ENCODE results near the gene LRRC28. TPM values are rescaled to one million over a fixed set of nuclear protein-coding genes. Genes with fewer than 3 reads are reported as not detected.

Gene LRRC28
- total RNA-seq, 4 donors from 2014 or later, result 15.7 to 39.9 (median 24.7) TPM

- H3K4me1 ChIP-seq, result no peaks in the 10 kb centered on the region
- DNase-seq (ENCODE audit: extremely low spot score), result no peak
- no peak overlapping the region for H3K4me3 ChIP-seq
- no peaks in the 10 kb centered on the region for H3K27me3 ChIP-seq
- H3K9me3 ChIP-seq, result no peaks in the 10 kb centered on the region
- TF ChIP-seq POLR2AphosphoS5 (IDR thresholded peaks at IDR 0.05) (no peak), EP300 (IDR thresholded peaks at IDR 0.05) (no peak), POLR2A (IDR thresholded peaks at IDR 0.05; ENCODE audit: low read depth) (no peak)
- TF ChIP-seq, protein P1, sequence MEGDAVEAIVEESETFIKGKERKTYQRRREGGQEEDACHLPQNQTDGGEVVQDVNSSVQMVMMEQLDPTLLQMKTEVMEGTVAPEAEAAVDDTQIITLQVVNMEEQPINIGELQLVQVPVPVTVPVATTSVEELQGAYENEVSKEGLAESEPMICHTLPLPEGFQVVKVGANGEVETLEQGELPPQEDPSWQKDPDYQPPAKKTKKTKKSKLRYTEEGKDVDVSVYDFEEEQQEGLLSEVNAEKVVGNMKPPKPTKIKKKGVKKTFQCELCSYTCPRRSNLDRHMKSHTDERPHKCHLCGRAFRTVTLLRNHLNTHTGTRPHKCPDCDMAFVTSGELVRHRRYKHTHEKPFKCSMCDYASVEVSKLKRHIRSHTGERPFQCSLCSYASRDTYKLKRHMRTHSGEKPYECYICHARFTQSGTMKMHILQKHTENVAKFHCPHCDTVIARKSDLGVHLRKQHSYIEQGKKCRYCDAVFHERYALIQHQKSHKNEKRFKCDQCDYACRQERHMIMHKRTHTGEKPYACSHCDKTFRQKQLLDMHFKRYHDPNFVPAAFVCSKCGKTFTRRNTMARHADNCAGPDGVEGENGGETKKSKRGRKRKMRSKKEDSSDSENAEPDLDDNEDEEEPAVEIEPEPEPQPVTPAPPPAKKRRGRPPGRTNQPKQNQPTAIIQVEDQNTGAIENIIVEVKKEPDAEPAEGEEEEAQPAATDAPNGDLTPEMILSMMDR (IDR thresholded peaks at IDR 0.05), result no peak
- WGBS, result 98% methylated on average over 3 of the region's 3 CpGs
- intact Hi-C loops (cut with DNase I), result no loop called here
- H3K36me3 ChIP-seq, result peaks cover 0 to 14% (median 2%) of the 10 kb centered on the region in 4 donors
- H3K27ac ChIP-seq (replicated peaks in 1 of 4), result no peak overlapping the region
These were observed 14.3 kb downstream of the LRRC28 start for GRCh38 chr15:99265541-99266070.

- H3K4me3 ChIP-seq, result no peak overlapping the region
- no peaks in the 10 kb centered on the region for H3K9me3 ChIP-seq
- H3K27ac ChIP-seq (replicated peaks in 1 of 4), result no peak overlapping the region
- TF ChIP-seq, protein P1 (IDR thresholded peaks at IDR 0.05), result no peak
- TF ChIP-seq POLR2A (IDR thresholded peaks at IDR 0.05; ENCODE audit: low read depth) (no peak), POLR2AphosphoS5 (IDR thresholded peaks at IDR 0.05) (no peak), EP300 (IDR thresholded peaks at IDR 0.05) (no peak)
- intact Hi-C loops (cut with DNase I), result no loop called here
- DNase-seq (ENCODE audit: extremely low spot score), result no peak
- 89% methylated on average over 3 of the region's 3 CpGs for WGBS
- H3K27me3 ChIP-seq, result no peaks in the 10 kb centered on the region
- H3K4me1 ChIP-seq, result no peaks in the 10 kb centered on the region
- no peaks in the 10 kb centered on the region for H3K36me3 ChIP-seq
These were observed 16.7 kb downstream of the LRRC28 start for GRCh38 chr15:99267957-99268356.

- Histone ChIP-seq H3K4me1 (no peaks in the 10 kb centered on the region), H3K36me3 (no peaks in the 10 kb centered on the region), H3K9me3 (no peaks in the 10 kb centered on the region), H3K27ac (replicated peaks in 1 of 4) (no peak overlapping the region), H3K4me3 (no peak overlapping the region), H3K27me3 (no peaks in the 10 kb centered on the region)
- no peak for DNase-seq (ENCODE audit: extremely low spot score)
- WGBS, result 90% methylated on average over 5 of the region's 5 CpGs
- TF ChIP-seq POLR2AphosphoS5 (IDR thresholded peaks at IDR 0.05) (no peak), EP300 (IDR thresholded peaks at IDR 0.05) (no peak), POLR2A (IDR thresholded peaks at IDR 0.05; ENCODE audit: low read depth) (no peak)
- TF ChIP-seq, protein P1 (IDR thresholded peaks at IDR 0.05), result no peak
- intact Hi-C loops (cut with DNase I), result no loop called here
These were observed 17.1 kb downstream of the LRRC28 start for GRCh38 chr15:99268431-99268830.

DNA sequence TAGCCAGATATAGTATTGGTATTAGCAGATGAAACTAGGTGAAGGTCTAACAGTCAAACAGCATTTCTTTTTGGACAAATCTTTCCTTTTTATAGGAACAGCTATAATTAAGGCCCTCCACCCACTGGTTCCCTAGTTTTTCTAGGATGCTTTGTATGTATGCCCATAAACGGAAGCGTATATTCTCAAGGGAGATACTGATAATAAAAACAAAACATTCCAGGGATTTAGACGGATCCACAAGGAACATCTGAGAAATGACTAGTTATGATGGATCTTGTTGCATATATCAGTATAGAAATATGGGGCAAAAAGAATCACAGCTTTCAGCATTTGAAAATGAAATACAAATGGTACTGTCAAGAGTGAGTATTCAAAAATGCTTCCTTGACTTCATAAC, 22.5 kb downstream of the LRRC28 start:
- TF ChIP-seq POLR2AphosphoS5 (IDR thresholded peaks at IDR 0.05), result no peak
- TF ChIP-seq POLR2A (IDR thresholded peaks at IDR 0.05; ENCODE audit: low read depth), result no peak
- WGBS, result 67% methylated on average over 3 of the region's 3 CpGs

DNA sequence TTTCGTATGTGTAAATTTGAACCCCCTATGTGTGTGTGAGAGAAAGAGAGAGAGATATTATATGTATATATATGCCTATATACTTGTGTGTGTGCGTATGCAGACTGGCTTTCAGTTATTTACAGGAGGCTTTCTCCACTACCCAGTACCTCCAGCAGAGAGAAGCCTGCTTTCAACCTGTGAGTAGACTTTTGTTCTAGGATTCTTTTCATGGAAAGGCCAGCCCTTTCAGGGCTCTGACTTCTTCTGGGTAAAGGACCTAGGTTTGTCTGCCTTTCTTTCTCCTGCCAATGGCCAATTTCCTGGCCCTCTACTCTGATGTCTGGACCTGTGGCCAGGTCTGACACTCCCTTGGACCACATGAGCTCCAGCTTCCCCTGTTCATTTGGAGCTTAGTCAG, 23.8 kb downstream of the LRRC28 start:
- peaks cover 0 to 12% (median 0%) of the 10 kb centered on the region in 4 donors for H3K36me3 ChIP-seq
- 95% methylated on average over 2 of the region's 2 CpGs for WGBS
- H3K4me3 ChIP-seq, result no peak overlapping the region
- no peak overlapping the region for H3K27ac ChIP-seq (replicated peaks in 1 of 4)
- intact Hi-C loops (cut with DNase I), result no loop called here
- no peaks in the 10 kb centered on the region for H3K4me1 ChIP-seq
- no peaks in the 10 kb centered on the region for H3K9me3 ChIP-seq
- TF ChIP-seq POLR2A (IDR thresholded peaks at IDR 0.05; ENCODE audit: low read depth), result no peak
- no peak for TF ChIP-seq EP300 (IDR thresholded peaks at IDR 0.05)
- TF ChIP-seq, protein P1 (IDR thresholded peaks at IDR 0.05), result no peak
- H3K27me3 ChIP-seq, result no peaks in the 10 kb centered on the region
- no peak for DNase-seq (ENCODE audit: extremely low spot score)

More for the DNA sequence above, 22.5 kb downstream of the LRRC28 start:
- H3K4me3 ChIP-seq, result no peak overlapping the region
- H3K4me1 ChIP-seq, result no peaks in the 10 kb centered on the region
- no peak for DNase-seq (ENCODE audit: extremely low spot score)
- H3K27me3 ChIP-seq, result no peaks in the 10 kb centered on the region
- no peak overlapping the region for H3K27ac ChIP-seq (replicated peaks in 1 of 4)
- intact Hi-C loops (cut with DNase I), result loop anchor here (5.0 kb wide), 1 partner anchor 484 kb away; no protein-coding TSS in a partner anchor
- H3K36me3 ChIP-seq, result peaks cover 0 to 3% (median 0%) of the 10 kb centered on the region in 4 donors
- no peaks in the 10 kb centered on the region for H3K9me3 ChIP-seq

All from esophagus muscularis mucosa (tissue), 4 donors.